Thymus (tissue), 11 donors: ENCODE data around the gene KRT81. TPM values are rescaled to one million over a fixed set of nuclear protein-coding genes. Genes with fewer than 3 reads are reported as not detected.
"Not testable (repeated sequence)": the region's sequence is repeated elsewhere in the genome, so short reads cannot be mapped to it uniquely, and the experiment has no call there.

Experiments
- DNase-seq, 9 donors: peaks; one replicate each; pipeline ENCODE4 v3.0.0-alpha.2; 2013; ENCODE audit warnings: low spot score in 9 of 9, low read depth in 6 of 9, missing footprints in 1 of 9
- H3K27ac ChIP-seq, 2 donors: one replicate each; pipeline ENCODE4 v1.5.1; 2013; ENCODE audit warnings: control low read depth in 1 of 2, low read depth in 1 of 2, low read length in 1 of 2, mild to moderate bottlenecking in 1 of 2, moderate library complexity in 1 of 2
- H3K27me3 ChIP-seq, 2 donors: one replicate each; pipeline ENCODE4 v1.5.1; 2013; ENCODE audit warnings: low read length in 1 of 2; ENCODE audit not compliant: control insufficient read depth in 2 of 2, insufficient read depth in 1 of 2
- H3K36me3 ChIP-seq, 2 donors: one replicate each; pipeline ENCODE4 v1.5.1; 2013; ENCODE audit warnings: low read length in 1 of 2, mild to moderate bottlenecking in 1 of 2, moderate library complexity in 1 of 2; ENCODE audit not compliant: control insufficient read depth in 2 of 2, insufficient read depth in 2 of 2
- H3K4me1 ChIP-seq, 2 donors: one replicate each; pipeline ENCODE4 v1.5.1; 2013; ENCODE audit warnings: low read length in 2 of 2; ENCODE audit not compliant: control insufficient read depth in 2 of 2, insufficient read depth in 2 of 2
- H3K4me3 ChIP-seq, 2 donors: one replicate each; pipeline ENCODE4 v1.5.1; 2013; ENCODE audit warnings: low read length in 2 of 2, control low read depth in 1 of 2, mild to moderate bottlenecking in 1 of 2
- H3K9me3 ChIP-seq, 2 donors: one replicate each; pipeline ENCODE4 v1.5.1; 2013; ENCODE audit warnings: low read length in 1 of 2, mild to moderate bottlenecking in 1 of 2; ENCODE audit not compliant: control insufficient read depth in 2 of 2, insufficient read depth in 1 of 2
- WGBS: extraction: QIAGEN DNeasy Blood & Tissue Kit; methylation state at CpG from one replicate; pipeline ENCODE4 v1.1.7; 2013; 5-methylcytosine and 5-hydroxymethylcytosine counted together
- polyA plus RNA-seq: library from polyadenylated mRNA; stranded (reverse); fragments of 200-250 nt; gene quantifications from one replicate; pipeline ENCODE4 v1.2.3, GENCODE V29; 2013
- total RNA-seq: library from RNA; stranded (reverse); fragments of 120-200 nt; gene quantifications from one replicate; pipeline ENCODE4 v1.2.4, GENCODE V29; 2013
- donor health status: healthy.

Gene KRT81
- total and polyA plus RNA-seq, 2 donors: 0.19 to 3.7 TPM

DNA sequence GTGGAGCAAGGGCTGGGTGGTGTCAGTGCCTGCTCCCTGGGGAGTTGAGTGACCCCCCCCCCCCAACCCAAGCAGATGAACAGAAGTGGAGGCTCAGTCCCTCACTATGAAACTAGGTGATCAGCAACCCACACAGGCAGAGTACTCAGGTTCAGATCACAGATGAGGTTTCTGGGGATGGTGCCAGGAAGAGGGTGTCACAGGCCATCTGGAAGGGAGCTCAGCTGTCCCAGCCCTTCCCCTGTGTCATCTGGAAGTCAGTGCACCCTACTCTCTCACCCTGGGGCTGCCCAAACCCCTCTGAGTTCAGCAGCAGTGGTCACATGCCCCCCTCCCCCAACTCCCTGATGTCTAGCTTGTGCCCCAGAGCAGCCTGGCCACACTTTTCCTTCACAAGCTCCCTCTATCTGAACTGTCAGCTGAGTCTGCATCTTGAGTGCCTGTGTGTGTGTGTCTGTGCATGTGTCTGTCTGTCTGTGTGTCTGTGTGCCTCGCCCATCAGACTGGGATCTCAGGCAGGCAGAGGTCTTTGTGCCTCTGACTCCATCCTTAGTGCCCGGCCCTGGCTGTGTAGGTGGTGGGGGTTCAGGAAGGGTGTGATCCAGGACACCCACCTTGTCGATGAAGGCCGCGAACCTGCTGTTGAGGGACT is 725 bp downstream of the KRT81 start:
- H3K4me3 ChIP-seq, H3K9me3 ChIP-seq, H3K36me3 ChIP-seq, DNase-seq, H3K4me1 ChIP-seq, H3K27ac ChIP-seq: not testable (repeated sequence)
- H3K27me3 ChIP-seq: peaks cover 0 to 14% of the 10 kb centered on the region in 2 donors
- no CpG with 5 or more reads among the region's 5 CpGs for WGBS

DNA sequence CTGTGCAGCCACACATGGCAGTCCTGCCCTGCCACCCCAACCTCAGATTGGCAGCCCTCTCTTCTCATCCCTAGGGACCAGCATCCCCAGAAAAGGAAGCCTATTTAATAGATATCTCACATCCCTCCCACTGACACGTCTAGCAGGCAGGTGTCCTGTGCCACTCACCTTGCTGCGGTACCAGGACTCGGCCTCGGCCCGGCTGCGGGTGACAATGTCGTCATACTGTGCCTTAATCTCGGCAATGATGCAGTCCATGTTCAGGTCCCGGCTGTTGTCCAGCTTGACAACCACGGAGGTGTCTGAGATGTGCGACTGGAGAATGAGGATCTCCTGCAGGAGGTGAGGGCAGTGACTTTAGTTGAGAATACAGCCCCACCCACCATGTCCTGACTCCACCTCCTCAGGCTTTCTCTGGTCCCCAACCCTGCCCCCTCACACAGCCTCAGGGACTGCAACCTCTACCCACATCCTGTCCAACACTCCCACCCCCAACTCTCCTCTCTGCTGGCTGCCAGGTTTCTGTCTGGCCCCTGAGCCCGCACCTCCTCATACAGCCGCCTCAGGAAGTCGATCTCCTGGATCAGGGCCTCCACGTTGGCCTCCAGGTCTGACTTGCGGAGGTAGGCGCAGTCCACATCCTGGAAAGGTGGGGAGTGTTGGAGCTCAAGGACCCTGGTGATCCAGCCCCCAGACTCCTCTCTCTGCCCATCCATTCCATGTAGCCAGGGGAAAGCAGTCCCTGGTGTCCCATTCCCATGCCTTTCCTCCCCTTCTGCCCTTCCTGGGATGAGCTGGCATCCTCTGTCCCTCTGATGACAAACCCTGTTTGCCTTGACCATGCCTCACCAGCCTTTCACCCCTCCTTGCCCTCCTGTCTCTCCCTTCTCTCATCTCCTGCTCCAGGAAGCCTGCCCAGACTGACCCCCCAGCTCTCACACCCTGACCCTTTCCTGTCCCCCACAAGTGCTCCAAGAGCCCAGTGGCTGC is 3.2 kb downstream of the KRT81 start:
- 66% methylated on average over 17 of the region's 17 CpGs for WGBS
- not testable (repeated sequence) for H3K36me3 ChIP-seq, H3K27ac ChIP-seq, H3K9me3 ChIP-seq, H3K4me3 ChIP-seq, H3K4me1 ChIP-seq, DNase-seq
- H3K27me3 ChIP-seq: peaks cover 0 to 11% of the 10 kb centered on the region in 2 donors

DNA sequence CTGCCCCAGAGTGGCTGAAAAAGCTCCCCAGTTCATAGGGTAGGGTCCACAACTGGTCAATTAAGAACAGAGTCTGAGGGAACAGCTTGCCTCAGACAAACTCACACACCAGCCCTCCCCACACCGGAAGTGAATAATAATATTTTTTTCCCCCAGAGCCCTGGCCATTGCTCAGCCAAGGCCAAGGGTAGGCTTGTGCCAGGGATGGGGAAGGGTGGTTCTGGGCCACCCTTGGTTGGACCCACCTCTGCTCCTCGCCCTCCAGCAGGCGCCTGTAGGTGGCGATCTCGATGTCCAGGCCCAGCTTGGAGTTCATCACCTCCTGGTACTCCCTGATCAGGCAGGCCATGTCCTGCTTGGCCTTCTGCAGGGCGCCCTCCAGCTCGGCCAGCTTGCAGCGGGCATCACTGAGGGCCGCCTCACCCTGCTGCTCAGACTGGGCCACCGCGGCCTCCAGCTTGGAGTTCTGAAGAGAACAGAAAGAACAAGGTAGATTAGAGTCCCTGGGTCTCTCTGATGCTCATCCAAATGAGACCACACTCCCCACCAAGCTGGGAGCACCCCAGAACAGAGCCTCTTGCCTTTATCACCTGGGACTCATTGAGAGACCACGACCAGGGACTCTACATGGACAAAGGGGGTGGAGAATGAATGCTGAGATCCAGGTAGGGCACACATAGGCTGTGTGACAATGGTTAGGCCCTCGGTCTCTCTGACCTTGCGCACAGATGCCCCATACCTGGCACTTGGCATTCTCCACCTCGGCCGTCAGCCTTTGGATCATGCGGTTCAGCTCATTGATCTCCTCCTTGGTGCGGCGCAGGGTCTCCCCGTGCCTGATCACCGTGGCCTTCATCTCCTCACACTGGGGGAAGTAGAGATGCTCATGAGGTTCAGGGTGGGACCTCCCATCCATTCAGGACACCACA is 4.2 kb downstream of the KRT81 start:
- not testable (repeated sequence) for H3K4me1 ChIP-seq, H3K27me3 ChIP-seq, H3K27ac ChIP-seq, H3K9me3 ChIP-seq, H3K4me3 ChIP-seq, DNase-seq, H3K36me3 ChIP-seq
- WGBS: 92% methylated on average over 20 of the region's 21 CpGs

DNA sequence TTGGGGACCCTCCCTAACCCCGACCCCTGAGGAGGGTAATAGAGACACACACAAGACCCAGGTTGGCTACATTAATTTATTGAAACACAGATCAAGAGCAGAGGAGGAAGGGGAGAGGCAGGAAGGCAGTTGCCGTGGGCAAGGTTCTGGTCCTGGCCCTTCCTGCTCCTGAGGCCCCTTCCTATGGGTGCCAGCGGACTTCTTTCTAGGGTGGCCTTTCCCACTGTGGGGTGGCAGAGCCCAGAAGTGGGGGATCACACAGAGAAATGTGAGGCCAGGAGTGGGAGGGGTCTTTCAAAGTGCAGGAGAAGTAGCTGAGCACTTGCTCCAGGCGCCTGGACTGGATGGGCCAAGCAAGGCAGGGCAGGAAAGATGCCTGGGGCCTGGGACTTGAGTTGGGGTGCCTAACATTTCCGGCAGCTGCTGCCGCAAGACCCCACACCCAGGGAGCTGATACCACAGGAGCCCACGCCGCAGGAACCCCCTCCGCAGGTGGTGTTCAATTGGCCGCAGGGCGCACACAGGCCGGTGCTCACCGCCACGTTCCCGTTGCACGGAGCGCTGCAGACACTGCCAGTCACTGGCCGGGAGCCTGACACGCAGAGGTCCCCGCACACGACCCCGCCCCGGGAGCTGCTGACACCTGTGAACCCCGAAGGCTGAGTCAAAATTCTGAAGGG is 5.3 kb downstream of the KRT81 start:
- H3K4me3 ChIP-seq: no peak overlapping the region
- no peaks in the 10 kb centered on the region for H3K27me3 ChIP-seq
- WGBS: 96% methylated on average over 24 of the region's 24 CpGs
- H3K9me3 ChIP-seq: no peaks in the 10 kb centered on the region
- no peak for DNase-seq
- H3K36me3 ChIP-seq: no peaks in the 10 kb centered on the region
- H3K27ac ChIP-seq: no peak overlapping the region
- H3K4me1 ChIP-seq: no peaks in the 10 kb centered on the region

DNA sequence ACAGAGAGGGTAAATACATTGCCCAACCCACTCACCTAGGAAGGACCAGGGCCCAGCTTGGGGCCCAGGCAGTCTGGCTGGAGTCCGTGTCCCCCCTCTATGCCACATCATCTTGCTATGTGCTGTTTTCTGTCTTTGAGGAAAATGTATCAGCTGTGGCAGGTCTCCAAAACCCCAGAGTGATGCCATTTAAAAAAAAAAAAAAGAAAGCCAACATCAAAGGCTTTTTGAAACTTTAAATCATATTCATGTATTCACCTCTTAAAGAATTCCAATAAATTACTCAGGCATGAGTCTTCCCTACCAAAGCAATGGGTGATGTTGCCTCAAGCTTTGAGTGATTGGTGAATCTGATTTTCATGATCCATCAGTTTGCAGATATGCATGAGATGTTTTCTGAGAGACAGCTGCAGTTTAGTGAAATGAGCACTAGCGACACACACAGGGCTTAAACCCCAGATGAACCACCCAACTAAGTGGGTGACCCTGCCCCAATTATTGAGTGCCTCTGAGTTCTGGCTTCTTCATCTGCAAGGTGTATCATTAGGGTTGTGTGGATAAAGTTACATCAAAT is 6.1 kb downstream of the KRT81 start:
- 95% methylated on average over 2 of the region's 2 CpGs for WGBS
- H3K4me3 ChIP-seq: no peak overlapping the region
- DNase-seq: no peak
- H3K9me3 ChIP-seq: no peaks in the 10 kb centered on the region
- no peaks in the 10 kb centered on the region for H3K4me1 ChIP-seq
- no peak overlapping the region for H3K27ac ChIP-seq
- H3K36me3 ChIP-seq: no peaks in the 10 kb centered on the region
- H3K27me3 ChIP-seq: no peaks in the 10 kb centered on the region

GRCh38 chr12:52284562-52285171 is 6.7 kb downstream of the KRT81 start:
- no peaks in the 10 kb centered on the region for H3K36me3 ChIP-seq
- no peak overlapping the region for H3K4me3 ChIP-seq
- WGBS: 81% methylated on average over 4 of the region's 4 CpGs
- H3K27ac ChIP-seq: no peak overlapping the region
- DNase-seq: no peak
- H3K9me3 ChIP-seq: no peaks in the 10 kb centered on the region
- no peaks in the 10 kb centered on the region for H3K27me3 ChIP-seq
- H3K4me1 ChIP-seq: no peaks in the 10 kb centered on the region

DNA sequence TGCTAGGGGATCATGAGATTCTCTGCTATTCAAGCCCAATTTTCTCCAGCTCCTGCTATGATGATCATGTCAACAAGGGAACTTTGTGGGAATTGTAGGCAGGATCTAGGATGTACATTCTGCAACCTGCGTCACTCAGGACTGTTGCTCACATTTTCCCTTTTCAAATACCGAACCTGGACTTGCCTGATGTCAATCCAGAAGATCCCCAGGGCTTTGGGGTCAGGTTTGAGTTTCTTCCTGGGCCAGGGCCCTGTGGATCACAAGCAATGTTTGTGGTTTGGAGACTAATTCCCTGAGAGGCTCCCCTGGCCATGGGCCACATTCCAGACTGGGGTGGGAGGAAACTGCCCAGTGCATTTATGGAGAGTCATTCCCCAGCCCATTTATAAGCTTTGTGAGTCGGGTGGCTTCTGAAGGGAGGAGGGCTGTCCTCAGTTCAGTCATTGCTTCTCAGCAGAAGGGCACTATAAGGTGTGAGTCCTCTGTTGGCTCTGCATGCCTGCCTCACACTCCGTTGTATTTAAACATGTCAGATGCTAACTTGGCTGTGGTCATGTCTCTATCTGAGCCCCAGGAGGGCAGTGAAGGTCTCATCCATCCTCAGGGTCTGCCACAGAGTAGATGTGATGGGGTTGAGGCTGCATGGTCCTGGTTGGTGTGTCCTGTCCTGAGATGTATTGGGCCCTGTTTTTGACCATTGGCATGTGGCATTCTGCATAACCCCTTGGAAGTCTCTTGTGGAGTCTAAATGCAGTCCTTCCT is 10.4 kb downstream of the KRT81 start:
- H3K9me3 ChIP-seq: no peaks in the 10 kb centered on the region
- H3K4me3 ChIP-seq: no peak overlapping the region
- no peaks in the 10 kb centered on the region for H3K36me3 ChIP-seq
- H3K27ac ChIP-seq: peak overlapping the region in 1 of 2 donors; percentile 15
- DNase-seq: no peak
- 91% methylated on average over 4 of the region's 4 CpGs for WGBS
- peaks cover 0 to 5% of the 10 kb centered on the region in 2 donors for H3K4me1 ChIP-seq
- peaks cover 2 to 29% of the 10 kb centered on the region in 2 donors for H3K27me3 ChIP-seq
